SK-N-MC (cell line): ENCODE results near the gene ARHGAP26.

Experiments
- EZH2 ChIP-seq: fragments of 200-600 bp; sonication (generic); IDR thresholded peaks from one replicate; pipeline ENCODE4 v1.6.1; 2017; ENCODE audit warnings: antibody characterized with exemption
- FOXP2 ChIP-seq: optimal IDR thresholded peaks from 2 replicates; pipeline ENCODE3; 2011; ENCODE audit warnings: mild to moderate bottlenecking, moderate library complexity; ENCODE audit not compliant: insufficient read depth; ENCODE audit errors: extremely low read length, control extremely low read depth
- POLR2AphosphoS5 ChIP-seq: IDR thresholded peaks from 2 replicates; pipeline ENCODE4 v1.6.1; 2012; ENCODE audit warnings: mild to moderate bottlenecking, low read depth, low read length, borderline replicate concordance

DNA sequence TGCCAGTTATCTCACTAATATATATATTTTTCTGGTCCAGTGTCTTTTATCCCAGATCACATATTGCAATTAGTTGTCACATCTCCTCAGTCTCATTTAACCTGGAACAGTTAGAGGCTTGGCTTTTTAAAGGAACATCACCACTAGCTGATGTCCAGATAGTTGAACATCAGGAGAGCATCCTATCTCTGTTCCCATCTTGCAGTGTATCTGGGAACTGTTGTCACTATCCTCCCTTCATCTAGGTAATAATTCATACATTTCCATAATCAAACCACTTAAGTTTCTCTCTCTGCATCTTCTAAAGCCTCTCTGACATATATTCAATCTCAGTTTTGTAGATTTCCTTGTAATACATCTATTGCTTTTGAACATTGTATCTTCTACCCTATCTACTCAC is 175.7 kb downstream of the ARHGAP26 start:
- TF ChIP-seq POLR2AphosphoS5 (no peak), EZH2 (no peak), FOXP2 (no peak)
